DMS114 treated with DMSO at 0.1 percent for 48 hours (cell line): ENCODE measurements around the gene ADIPOR2.

Experiments
- DNase-seq: peaks from one replicate; lab custom pipeline; 2025; ENCODE audit not compliant: unreplicated experiment; lab: John Stamatoyannopoulos, UW

The ADIPOR2 gene

GRCh38 chr12:1826867-1827705, 136.2 kb downstream of the ADIPOR2 start:
- DNase-seq, result no peak

- DNase-seq, result no peak
Observed at GRCh38 chr12:1827826-1828805, 137.2 kb downstream of the ADIPOR2 start.

- no peak for DNase-seq
Observed at GRCh38 chr12:1828856-1829255, 138.0 kb downstream of the ADIPOR2 start.

- DNase-seq, result no peak
Observed at GRCh38 chr12:1829306-1829900, 138.5 kb downstream of the ADIPOR2 start.

- DNase-seq, result no peak
Observed at GRCh38 chr12:1830401-1830845, 139.6 kb downstream of the ADIPOR2 start.

GRCh38 chr12:1830981-1831963, 140.4 kb downstream of the ADIPOR2 start:
- no peak for DNase-seq

- DNase-seq, result no peak
Observed at GRCh38 chr12:1832801-1833595, 142.1 kb downstream of the ADIPOR2 start.

- DNase-seq, result no peak
Observed at GRCh38 chr12:1833596-1834028, 142.7 kb downstream of the ADIPOR2 start.

GRCh38 chr12:1834186-1834925, 143.5 kb downstream of the ADIPOR2 start:
- DNase-seq, result no peak

GRCh38 chr12:1835211-1836131, 144.6 kb downstream of the ADIPOR2 start:
- no peak for DNase-seq

GRCh38 chr12:1836241-1836803, 145.5 kb downstream of the ADIPOR2 start:
- no peak for DNase-seq

GRCh38 chr12:1836854-1837421, 146.1 kb downstream of the ADIPOR2 start:
- DNase-seq, result no peak

GRCh38 chr12:1837541-1838204, 146.8 kb downstream of the ADIPOR2 start:
- no peak for DNase-seq
